HG02852 (cell line): ENCODE measurements around the gene MAP1LC3B.
"Not testable (repeated sequence)": the region's sequence is repeated elsewhere in the genome, so short reads cannot be mapped to it uniquely, and the experiment has no call there.

Source experiments
- ATAC-seq: cut with Tn5 transposase; IDR thresholded peaks from one replicate; pipeline ENCODE4 v1.9.1; 2021; ENCODE audit warnings: mild to moderate bottlenecking, moderate library complexity; ENCODE audit not compliant: unreplicated experiment

The MAP1LC3B gene

DNA sequence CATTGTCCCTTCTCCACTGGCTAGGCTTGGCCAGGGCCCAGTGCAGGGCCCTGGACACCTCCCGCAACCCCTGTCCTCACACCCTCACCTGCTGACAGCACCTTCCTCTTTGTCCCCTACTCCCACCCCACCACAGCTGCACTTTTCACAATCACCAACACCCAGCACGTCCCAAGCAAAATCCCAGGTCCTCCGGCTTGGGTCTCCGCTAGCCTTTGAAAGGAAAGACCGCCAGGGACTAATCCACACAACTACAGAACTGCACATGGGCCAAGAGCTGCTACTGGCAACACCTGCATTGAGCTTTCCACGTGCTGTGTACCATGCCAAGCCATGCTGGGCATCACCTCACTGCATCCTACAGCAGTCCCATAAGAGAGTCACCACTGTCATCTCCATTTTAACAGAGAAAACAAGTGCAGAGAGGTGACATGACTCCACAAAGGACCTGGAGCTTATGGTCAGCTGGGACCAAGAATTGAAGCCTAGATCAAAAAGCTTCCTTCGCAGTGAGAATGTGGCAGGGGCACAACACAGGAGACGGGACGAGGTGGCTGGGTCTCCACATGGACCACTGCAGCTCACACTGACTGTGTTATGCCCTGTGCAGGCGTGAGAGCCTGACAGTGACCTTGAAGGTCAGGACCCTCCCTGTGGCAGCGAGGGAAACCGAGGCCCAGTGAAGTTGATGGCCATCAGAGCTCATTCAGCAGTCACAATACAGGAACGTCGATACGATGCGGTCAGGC lies 31.1 kb upstream of the MAP1LC3B start:
- ATAC-seq, result no peak

DNA sequence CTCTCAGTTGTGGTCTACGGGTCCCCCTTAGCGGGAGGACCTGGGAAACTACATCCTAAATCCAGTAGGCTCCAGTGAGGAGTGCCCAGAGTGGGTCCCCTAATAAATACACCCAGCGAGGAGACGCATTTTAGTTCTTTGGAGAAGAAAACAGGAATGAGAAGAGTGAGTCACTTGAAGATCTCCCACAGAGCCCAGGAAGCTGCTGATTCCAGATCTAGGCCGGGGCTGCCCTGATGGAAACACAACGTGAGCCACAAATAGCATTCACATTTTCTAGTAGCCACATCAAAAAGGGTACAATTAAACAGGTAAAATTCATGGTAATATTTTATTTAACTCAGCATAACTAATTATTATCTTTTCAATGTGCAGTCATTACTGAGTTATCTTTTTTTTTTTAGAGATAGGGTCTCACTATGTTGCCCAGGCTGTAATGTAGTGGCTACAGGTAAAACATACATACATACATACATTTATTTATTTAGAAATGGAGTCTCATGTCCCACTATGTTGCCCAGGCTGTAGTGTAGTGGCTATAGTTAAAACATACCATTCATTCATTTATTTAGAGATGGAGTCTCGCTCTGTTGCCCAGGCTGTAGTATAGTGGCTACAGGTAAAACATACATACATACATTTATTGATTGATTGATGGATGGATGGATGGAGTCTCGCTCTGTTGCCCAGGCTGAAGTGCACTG lies 30.1 kb upstream of the MAP1LC3B start:
- no peak for ATAC-seq

DNA sequence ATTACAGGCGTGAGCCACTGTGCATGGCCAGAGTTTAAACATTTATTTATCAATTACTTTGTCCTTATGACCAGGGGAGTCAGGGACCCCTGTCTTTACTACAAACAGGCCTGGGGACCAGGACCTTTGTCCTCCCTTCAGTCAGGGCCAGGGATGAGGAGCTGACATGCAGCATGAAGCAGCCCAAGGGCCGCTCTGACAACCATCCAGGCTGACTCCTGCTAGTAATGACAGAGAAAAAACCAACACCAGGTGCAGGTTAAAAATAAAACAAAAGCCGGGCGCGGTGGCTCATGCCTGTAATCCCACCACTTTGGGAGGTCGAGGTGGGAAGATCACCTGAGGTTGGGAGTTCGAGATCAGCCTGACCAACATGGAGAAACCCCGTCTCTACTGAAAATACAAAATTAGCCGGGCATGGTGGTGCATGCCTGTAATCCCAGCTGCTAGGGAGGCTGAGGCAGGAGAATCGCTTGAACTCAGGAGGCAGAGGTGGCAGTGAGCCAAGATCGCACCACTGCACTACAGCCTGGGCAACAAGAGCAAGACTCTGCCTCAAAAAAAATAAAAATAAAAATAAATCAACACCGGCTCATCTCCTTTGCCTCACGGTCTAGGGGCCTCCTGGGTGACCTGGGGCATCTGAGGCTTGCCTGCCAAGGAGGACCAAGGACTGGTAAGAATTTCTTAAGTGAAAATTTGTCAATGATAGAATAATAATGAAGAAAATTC lies 29.1 kb upstream of the MAP1LC3B start:
- not testable (repeated sequence) for ATAC-seq

DNA sequence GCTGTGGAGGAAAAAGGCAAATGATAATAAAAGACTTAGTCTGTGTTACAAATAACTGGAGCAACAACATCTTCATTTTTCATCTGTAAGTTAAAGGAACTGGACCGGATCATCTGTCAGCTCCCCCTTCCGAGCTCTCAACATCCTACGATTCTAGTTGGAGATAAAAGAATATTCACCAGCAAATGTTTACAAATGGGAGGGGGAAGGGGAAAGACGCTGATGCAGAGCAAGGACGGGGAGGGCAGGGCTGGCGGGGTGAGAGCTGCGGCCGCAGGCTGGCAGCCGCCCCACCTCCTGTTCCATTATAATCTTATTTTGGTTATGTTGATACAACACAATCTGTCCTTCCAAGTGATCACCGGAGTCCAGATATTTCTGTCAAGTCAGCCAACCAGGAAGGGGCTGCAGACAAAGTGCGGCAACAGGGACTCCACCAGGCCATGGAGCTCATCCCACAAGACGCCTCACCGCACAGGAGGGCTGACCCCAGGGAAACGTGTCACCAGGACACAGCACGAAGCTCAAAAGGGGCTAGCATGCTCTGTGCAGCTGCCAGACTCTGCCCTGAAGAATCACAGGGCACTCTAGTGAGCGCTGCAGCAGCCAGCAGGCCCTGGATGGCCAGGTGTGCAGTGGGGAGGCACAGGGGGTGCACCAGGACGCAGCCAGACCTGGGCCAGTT lies 28.2 kb upstream of the MAP1LC3B start:
- no peak for ATAC-seq

DNA sequence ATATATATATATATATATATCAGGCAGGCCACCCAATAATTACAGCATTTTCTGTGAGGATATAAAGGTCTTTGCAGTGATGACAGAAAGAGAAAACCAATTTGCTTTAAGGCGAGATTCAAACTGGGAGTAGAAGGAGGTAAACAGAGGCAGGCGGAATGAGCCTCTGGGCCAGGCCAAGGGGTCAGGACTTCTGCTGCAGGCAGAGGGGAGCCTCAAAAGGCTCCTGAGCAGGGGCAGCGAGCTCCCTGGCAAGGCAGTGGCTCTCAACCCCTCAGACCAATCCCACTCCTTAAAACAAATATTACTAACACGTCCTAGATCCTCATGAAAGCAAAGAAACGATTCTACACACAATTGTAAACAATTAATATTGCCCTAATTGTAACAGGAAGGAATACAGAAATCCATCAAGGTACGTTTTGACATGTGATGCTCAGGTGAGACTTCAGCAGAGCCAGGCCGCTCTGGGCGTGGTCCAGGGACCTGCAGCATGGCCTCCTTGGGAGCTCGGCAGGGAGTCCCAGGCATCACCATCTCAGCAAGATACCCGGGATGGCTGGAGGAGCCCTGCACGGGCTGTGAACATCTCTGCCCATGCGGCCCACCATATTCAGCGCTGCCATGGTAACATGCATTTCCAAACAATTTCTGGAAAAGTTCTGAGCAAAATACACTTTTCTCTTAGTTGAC lies 27.0 kb upstream of the MAP1LC3B start:
- no peak for ATAC-seq

DNA sequence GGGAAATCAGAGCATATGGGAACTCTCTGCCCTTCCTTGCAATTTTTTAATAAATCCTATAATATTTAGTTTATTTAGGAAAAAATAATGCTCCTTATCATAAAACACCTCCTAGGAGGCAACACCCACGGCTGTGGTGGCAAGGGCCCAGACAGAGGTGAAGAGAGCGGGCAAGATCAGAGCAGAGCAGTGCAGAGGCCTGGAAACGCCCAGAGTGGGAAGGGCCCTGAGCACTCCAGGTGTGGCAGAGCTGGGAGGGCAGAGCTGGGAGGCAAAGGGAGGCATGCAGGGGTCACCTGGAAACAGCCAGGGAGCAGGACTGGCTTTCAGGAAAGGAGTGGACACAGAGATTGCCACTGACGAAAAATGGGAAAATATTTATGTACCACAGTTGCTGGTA lies 25.8 kb upstream of the MAP1LC3B start:
- ATAC-seq, result no peak

DNA sequence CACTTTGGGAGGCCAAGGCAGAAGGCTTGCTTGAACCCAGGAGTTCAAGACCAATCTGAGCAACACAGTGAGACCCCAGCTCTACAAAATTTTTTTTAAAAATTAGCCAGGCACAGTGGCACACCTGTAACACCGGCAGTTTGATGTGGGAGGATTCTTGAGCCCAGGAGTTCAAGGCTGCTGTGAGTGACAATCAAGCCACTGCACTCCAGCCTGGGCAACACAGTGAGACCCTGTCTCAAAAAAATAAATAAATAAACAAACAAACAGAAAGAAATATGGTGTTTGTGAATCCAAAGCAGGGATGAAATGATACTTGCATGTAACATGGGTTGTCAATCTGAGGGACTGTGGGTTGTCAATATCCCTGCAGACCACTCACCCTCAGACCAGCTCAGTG lies 25.2 kb upstream of the MAP1LC3B start:
- no peak for ATAC-seq

DNA sequence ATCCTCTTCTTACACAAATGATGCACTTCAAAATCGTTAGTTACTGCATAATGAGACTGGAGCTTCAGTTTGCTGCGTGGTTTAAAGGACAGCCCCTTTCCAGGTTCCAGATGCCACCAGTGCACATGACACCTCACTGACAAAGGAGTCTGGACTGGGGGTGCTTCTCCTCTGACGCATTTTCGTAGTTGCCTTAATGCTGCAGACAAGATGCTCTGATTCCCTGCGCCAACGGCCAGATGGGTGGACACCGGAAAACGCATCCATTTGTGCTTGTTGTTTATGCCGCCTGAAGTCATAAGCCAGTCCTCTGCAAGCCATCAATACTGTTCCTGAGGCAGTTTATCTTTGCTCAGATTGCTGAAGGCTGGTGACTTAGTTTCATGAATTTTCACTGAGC lies 24.6 kb upstream of the MAP1LC3B start:
- no peak for ATAC-seq

DNA sequence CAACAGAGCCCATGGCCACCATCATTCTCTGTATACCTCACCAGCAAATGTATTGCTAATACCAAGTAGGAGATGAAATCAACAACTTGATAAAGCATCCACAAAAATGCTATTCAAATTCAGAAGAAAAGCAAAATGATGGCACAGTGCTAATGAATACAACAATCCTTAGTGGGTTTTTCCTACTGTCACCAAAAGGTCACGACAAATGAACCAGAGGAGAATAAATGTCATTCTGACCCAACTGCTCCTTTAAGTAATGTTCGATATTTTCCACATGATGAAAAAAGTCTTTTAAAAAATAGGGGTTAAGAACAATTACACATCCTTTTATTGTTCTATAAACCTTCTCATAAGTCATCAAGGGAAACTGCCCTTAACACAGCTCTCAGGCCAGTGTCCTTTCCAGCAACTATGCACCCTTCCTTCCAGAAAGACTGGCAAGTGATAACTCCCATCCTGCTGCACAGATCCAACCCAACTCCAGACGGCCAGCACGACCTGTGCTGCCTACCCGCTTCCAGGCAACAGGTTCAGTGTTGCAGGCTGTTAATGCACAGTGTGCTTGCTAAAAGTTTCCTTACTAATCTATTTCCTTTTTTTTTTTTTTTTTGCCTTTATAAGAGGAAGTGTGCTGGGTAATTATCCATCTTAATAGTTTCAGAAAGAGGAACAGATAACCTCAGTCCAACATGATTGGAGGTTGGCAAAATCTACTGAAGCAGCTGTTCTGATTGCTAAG lies 23.9 kb upstream of the MAP1LC3B start:
- ATAC-seq, result no peak

DNA sequence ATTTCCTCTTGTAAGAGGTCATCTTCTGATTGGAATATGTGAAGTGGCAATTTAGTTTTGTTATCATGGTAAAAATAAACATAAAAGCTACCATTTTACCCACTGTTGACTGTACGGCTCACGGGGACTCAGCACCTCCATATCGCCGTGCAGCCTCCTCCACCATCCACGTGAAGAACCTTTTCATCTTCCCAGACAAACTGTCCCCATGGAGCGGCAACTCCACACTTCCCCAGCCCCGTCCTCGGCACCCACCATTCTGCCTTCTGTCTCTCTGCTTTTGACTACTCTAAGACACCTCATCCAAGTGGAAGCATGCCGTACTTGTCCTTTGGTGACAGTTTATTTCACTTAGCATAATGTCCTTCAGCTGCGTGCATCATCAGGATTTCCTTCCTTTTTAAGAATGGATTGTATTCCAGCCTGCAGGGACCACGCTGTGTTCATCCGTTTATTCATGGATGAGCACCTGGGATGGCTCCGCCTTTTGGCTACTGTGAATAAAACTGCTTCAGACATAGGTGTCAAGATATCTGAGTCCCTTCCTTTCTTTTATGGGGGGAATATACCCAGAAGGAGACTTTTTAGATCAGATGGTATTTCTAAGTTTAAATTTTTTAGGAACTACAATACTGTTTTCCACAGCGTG lies 22.9 kb upstream of the MAP1LC3B start:
- no peak for ATAC-seq

DNA sequence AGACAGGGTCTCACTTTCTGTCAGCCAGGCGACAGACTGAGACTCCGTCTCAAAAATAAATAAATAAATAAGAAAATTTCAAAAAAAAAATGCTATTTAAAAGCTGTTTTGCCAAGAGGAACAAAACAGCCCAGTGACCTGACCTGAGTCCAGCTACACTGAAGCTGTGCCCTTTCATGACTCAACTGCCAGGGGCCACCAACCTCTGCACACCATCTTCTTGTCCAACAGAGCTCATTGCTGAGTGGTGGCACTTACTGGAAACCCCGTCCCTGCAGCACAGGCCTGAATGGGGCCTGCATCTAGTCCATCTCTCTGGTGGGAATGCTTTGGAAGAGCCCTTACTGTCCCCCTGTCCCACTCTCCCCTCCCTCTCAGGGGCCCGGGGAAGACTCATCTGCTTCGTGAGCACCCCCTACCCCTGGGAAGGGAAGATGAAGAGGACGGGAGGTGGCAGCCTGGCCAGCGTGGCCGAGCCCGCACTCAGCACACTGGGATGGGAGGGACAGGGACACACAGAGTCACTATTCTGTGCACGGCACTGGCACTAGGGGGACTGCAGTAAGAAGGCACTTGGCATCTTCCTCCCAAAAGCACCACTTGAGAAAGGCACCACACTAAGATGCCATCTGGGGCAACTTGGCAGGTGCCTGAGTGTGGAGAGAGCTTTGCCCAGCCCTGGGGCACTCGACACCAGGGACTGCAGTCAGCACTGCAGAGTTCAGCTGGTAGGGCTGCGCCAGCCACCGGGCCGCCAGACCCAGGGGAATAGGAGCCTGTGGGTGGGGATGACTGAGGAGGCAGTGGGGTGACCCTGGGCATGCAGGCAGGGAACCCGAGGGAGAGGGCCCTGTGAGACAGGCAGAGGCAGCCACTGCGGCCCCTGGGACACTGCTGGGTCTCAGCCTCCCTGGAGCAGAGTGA lies 22.1 kb upstream of the MAP1LC3B start:
- ATAC-seq, result no peak

DNA sequence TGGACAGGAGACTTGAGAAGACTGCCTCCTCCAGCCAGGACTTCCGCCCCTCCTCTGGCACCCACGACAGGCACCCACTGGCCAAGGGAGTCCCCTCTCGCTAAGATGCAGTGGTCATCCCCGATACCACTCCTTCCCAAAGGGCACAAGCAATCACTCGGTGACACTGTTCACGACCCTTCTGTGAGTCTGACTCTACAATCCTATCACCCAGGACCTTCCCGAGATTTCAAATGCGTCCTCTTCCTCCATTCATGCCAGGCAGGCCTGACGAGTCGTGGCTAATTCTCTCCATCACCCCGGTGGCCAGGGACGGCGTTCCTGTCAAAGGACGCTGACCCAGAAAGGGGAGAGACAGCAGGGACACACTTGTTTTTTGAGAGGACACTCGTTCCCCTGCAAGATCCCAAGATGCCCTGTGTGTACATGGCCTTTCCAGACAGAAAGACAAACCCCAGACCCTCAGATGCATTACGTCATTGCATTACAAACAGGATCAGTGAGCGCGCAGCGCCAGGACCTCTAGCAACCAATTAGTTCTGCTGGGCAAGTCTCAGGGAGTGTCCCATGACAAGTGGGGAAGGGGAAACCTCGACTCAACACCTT lies 20.8 kb upstream of the MAP1LC3B start:
- ATAC-seq, result no peak

DNA sequence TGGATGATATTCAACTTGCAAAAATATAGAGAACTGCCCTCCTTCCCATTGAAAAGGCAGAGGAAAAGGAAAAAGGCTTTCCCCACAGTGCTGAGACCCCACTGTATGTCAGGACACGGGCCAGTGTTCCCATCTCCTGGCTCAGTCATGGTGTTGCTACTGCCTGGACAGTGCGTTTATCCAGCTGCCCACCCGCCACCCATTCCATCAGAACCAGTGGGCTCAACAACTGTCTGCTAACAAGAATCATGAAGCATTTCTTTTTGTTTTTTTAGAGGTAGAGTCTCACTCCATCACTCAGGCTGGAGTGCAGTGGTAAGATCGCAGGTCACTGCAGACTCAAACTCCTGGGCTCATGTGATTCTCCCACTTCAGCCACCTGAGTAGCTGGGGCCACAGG lies 19.8 kb upstream of the MAP1LC3B start:
- ATAC-seq, result no peak

DNA sequence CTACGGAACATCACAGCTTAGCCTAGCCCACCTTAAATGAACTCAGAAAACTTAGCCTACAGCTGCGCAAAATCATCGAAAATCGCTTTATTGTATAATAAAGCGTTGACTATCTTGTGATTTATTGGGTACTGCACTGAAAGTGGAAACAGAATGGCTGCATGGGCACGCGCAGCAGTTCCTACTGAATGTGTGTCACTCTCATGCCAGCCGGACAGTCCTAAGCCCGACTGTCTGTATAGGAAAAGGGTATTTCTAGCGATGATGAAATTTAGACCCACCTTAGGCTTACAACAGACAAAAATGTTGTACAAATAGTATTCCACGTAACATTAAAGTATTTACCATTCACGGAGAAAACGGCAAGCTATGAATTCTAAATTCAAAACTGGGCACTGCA lies 17.8 kb upstream of the MAP1LC3B start:
- ATAC-seq, result no peak

DNA sequence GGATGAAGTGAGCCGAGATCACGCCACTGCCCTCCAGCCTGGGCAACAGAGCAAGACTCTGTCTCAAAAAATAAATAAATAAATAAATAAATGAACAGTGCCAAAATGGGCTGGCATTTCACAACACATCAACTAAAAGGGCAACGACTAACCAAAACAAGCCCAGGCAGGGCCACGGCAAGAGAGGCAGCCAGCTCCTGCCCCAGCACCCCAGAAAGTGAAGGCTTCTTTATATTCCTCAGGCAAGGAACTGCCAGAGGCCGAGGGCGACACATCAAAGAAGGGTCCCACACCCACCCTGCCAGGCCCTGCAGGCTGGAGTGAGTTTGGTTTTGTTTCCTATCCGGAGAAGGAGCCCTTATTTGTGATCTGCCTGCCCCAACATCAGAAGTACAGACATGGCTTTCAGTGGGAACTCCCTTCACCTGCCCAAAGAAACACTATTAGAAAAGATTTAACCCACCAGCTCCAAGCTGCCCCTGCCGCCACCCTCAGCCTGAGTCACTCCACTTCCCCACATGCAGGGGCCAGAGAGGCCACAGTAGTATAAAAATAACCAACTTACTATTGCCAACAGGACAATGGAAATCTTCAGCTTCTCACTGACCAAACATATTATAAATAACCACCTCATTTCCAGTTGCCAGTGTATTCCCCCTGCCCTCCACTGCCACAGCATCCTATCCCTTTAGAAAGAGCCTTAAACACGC lies 16.6 kb upstream of the MAP1LC3B start:
- ATAC-seq, result no peak

DNA sequence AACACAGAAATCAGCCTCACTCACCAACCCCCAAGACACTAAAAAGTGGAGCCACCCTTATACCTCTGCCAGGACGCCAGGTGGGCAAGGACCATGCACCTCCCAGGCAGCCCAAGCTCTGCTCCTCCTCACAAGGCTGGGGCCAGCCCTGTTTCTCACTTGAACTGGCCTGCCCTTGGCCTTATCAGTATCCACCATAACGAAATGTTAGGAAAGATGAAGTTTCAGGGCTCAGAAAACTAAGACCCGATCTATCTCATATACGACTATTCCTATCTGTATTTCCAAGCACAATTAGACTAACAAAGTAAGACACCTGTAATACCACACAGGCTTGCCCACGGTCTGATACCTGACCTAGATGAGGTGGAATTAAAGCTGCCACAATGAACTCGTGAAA lies 15.5 kb upstream of the MAP1LC3B start:
- ATAC-seq, result no peak

DNA sequence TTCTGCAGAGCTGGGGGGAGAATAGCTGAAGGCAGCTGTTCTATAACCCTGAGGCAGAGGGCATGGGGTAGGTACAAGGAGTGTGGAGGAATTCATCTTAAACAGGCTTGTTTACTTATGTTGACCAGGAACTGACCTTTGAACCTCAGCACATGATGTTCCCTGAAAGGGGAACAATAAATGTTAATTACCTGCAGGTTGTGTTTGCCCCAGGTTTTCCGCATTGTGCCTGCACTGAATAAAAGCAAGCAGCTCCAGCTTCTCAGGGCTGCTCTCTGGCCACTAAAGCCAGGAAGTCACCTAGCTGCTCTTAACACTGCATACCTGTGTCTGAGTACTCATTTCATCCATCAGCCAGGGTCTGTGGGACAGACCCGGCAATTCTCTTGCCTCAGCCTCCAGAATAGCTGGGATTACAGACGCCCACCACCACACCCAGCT lies 12.8 kb upstream of the MAP1LC3B start:
- ATAC-seq, result not testable (repeated sequence)
